MM.1S (cell line): ENCODE data around the gene TFEB.

Experiments
- DNase-seq: peaks from one replicate; pipeline ENCODE4 v3.0.0-alpha.2; 2015
- H2AFZ ChIP-seq: fragments of 300-600 bp; sonication (generic); 2 replicates; pipeline ENCODE4 v1.6.0; 2016; ENCODE audit warnings: antibody characterized with exemption, low read length
- H3F3A ChIP-seq: fragments of 300-600 bp; sonication (generic); 2 replicates; pipeline ENCODE4 v1.6.1; 2016; ENCODE audit warnings: mild to moderate bottlenecking, antibody characterized with exemption, low read length, moderate library complexity, mixed read lengths; ENCODE audit not compliant: insufficient read depth
- H3K27ac ChIP-seq: fragments of 300-600 bp; sonication (generic); 2 replicates; pipeline ENCODE4 v1.5.1; 2016; ENCODE audit warnings: mild to moderate bottlenecking, low read length
- H3K27me3 ChIP-seq: fragments of 300-600 bp; sonication (generic); replicated peaks from 2 replicates; pipeline ENCODE4 v1.6.0; 2016; ENCODE audit warnings: low read length; ENCODE audit not compliant: insufficient read depth
- H3K36me3 ChIP-seq: fragments of 300-600 bp; sonication (generic); replicated peaks from 2 replicates; pipeline ENCODE4 v1.6.1; 2016; ENCODE audit warnings: mild to moderate bottlenecking, low read length, mixed read lengths; ENCODE audit not compliant: insufficient read depth
- H3K4me1 ChIP-seq: fragments of 300-600 bp; sonication (generic); 2 replicates; pipeline ENCODE4 v1.6.1; 2016; ENCODE audit warnings: low read length, mixed read lengths
- H3K4me2 ChIP-seq: fragments of 300-600 bp; sonication (generic); 2 replicates; pipeline ENCODE4 v1.6.0; 2016; ENCODE audit warnings: low read depth, low read length
- H3K4me3 ChIP-seq: fragments of 300-600 bp; sonication (generic); 2 replicates; pipeline ENCODE4 v1.5.1; 2016; ENCODE audit warnings: low read length, mixed read lengths
- H3K79me2 ChIP-seq: fragments of 300-600 bp; sonication (generic); 2 replicates; pipeline ENCODE4 v1.6.1; 2016; ENCODE audit warnings: mixed run types, low read length, mixed read lengths
- H3K9ac ChIP-seq: fragments of 300-600 bp; sonication (generic); 2 replicates; pipeline ENCODE4 v1.6.1; 2016; ENCODE audit warnings: low read length, mixed read lengths
- H3K9me2 ChIP-seq: fragments of 300-600 bp; sonication (generic); replicated peaks from 2 replicates; pipeline ENCODE4 v1.6.1; 2016; ENCODE audit warnings: mild to moderate bottlenecking, low read length, mixed read lengths; ENCODE audit not compliant: insufficient read depth
- H3K9me3 ChIP-seq: fragments of 300-600 bp; sonication (generic); replicated peaks from 2 replicates; pipeline ENCODE4 v1.6.1; 2016; ENCODE audit warnings: mild to moderate bottlenecking, low read length, mixed read lengths; ENCODE audit not compliant: insufficient read depth
- H4K20me1 ChIP-seq: fragments of 300-600 bp; sonication (generic); 2 replicates; pipeline ENCODE4 v1.6.1; 2016; ENCODE audit warnings: mild to moderate bottlenecking, low read length, moderate library complexity, mixed read lengths; ENCODE audit not compliant: insufficient read depth
- EZH2 ChIP-seq: fragments of 300-600 bp; sonication (generic); optimal IDR thresholded peaks from 2 replicates; pipeline ENCODE3; 2017; ENCODE audit warnings: low read depth, mild to moderate bottlenecking, antibody characterized with exemption, low read length, mixed read lengths
- EZH2phosphoT487 ChIP-seq: fragments of 300-600 bp; sonication (generic); IDR thresholded peaks from 2 replicates; pipeline ENCODE4 v1.6.1; 2018; ENCODE audit warnings: antibody characterized with exemption, low read length
- TF ChIP-seq, protein P1 (sequence below): fragments of 300-600 bp; sonication (generic); IDR thresholded peaks from 2 replicates; pipeline ENCODE4 v1.5.1; 2016; ENCODE audit warnings: antibody characterized with exemption, low read length, mixed read lengths

Gene TFEB

DNA sequence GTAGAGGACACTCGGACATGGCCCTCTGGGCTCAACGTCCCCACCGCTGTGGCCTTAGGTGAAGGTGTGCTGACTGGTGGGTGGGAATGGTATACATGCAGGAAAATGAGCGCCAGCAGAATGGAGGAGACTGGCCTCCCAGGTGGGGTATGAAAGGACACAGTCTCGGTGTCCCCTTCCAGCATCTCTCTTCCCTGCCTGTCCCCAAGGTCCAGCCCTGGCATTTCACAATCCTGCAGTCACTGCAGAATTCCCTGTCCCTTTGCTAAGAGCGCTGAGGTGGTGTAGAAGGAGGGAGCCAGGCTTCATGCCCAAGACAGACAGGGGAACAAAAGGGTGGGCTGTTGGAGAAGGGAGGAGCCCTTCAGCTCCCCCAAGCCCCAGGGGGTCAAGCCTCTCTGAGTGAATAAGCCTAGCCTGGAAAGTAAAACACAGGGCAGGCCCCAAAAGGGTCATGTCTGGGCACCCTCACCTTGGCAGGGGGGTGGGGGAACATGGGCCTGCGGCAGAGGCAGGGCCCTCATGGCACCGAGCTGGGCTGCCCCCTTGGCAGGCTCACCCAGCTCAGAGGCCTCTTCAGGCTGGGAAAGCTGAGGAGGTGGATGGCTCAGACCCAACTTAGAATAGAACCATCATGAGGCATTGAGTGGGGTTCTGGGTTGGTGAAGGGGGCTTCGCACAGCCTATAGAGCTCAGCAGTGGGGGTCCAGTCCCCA, 23.9 kb downstream of the TFEB start:
- H3K27me3 ChIP-seq = no peaks in the 10 kb centered on the region
- no peak overlapping the region for H3K27ac ChIP-seq

DNA sequence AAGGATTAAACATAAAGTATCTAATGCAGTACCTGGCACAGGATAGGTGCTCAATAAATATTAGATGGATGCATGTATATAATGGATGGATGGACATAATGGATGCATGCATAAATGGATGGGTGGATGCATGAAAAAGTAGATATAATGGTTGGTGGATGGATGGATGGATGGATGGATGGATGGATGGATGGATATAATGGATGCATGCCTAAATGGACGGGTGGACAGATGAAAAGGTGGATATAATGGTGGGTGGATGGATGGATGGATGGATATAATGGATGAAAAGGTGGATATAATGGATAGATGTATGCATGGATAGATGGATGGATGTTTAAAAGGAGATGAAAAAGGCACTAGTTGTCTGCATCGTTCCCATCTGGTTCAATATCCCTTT, 26.0 kb downstream of the TFEB start:
- Histone ChIP-seq H3K27ac (no peak overlapping the region), H2AFZ (no peak overlapping the region), H3K9ac (no peak overlapping the region), H3F3A (no peaks in the 10 kb centered on the region), H3K79me2 (no peaks in the 10 kb centered on the region), H3K9me2 (no peaks in the 10 kb centered on the region), H3K4me2 (no peak overlapping the region), H3K9me3 (no peaks in the 10 kb centered on the region), H4K20me1 (no peaks in the 10 kb centered on the region), H3K4me1 (peaks cover 12% of the 10 kb centered on the region), H3K36me3 (no peaks in the 10 kb centered on the region), H3K4me3 (no peak overlapping the region), H3K27me3 (no peaks in the 10 kb centered on the region)
- DNase-seq = no peak
- TF ChIP-seq EZH2 = no peak
- TF ChIP-seq, protein P1, sequence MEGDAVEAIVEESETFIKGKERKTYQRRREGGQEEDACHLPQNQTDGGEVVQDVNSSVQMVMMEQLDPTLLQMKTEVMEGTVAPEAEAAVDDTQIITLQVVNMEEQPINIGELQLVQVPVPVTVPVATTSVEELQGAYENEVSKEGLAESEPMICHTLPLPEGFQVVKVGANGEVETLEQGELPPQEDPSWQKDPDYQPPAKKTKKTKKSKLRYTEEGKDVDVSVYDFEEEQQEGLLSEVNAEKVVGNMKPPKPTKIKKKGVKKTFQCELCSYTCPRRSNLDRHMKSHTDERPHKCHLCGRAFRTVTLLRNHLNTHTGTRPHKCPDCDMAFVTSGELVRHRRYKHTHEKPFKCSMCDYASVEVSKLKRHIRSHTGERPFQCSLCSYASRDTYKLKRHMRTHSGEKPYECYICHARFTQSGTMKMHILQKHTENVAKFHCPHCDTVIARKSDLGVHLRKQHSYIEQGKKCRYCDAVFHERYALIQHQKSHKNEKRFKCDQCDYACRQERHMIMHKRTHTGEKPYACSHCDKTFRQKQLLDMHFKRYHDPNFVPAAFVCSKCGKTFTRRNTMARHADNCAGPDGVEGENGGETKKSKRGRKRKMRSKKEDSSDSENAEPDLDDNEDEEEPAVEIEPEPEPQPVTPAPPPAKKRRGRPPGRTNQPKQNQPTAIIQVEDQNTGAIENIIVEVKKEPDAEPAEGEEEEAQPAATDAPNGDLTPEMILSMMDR = no peak
- TF ChIP-seq EZH2phosphoT487 = no peak

More for the DNA sequence above, 23.9 kb downstream of the TFEB start:
- Histone ChIP-seq H3K9me3 (no peaks in the 10 kb centered on the region), H4K20me1 (no peaks in the 10 kb centered on the region), H3K79me2 (no peaks in the 10 kb centered on the region), H3K36me3 (no peaks in the 10 kb centered on the region), H2AFZ (no peak overlapping the region), H3K9me2 (no peaks in the 10 kb centered on the region), H3K9ac (no peak overlapping the region), H3F3A (no peaks in the 10 kb centered on the region), H3K4me1 (peaks cover 9% of the 10 kb centered on the region), H3K4me3 (no peak overlapping the region), H3K4me2 (no peak overlapping the region)
- TF ChIP-seq, protein P1 = no peak
- TF ChIP-seq EZH2 (no peak), EZH2phosphoT487 (no peak)
- DNase-seq = no peak

DNA sequence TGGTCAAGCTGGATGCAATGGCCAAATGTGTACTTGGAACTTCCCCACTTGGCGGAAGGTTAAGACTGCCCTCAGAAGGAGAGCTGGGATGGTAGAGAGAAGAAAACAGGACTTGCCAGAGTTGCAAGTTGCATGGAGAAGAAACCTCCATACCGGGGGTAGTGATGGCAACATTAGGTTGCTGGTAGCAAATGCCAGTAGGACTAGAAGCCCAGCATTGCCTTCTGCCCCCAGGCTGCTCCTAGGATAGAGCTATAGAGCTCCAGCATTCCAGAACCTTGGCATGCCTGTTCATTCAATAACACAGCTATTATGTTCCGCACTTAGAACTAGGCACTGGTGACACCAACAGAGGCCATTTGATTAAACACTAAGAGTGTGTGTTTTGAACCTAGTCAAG, 26.6 kb downstream of the TFEB start:
- no peak overlapping the region for H3K27ac ChIP-seq
- no peaks in the 10 kb centered on the region for H3F3A ChIP-seq
- H2AFZ ChIP-seq = no peak overlapping the region
- H3K79me2 ChIP-seq = no peaks in the 10 kb centered on the region
- no peak for DNase-seq
- H3K27me3 ChIP-seq = no peaks in the 10 kb centered on the region
- TF ChIP-seq, protein P1 = no peak
- no peak for TF ChIP-seq EZH2
- no peak for TF ChIP-seq EZH2phosphoT487
- no peaks in the 10 kb centered on the region for H3K36me3 ChIP-seq
- no peaks in the 10 kb centered on the region for H3K9me3 ChIP-seq
- no peaks in the 10 kb centered on the region for H3K9me2 ChIP-seq
- H3K9ac ChIP-seq = no peak overlapping the region
- no peaks in the 10 kb centered on the region for H4K20me1 ChIP-seq
- H3K4me1 ChIP-seq = peaks cover 12% of the 10 kb centered on the region
- H3K4me3 ChIP-seq = no peak overlapping the region
- no peak overlapping the region for H3K4me2 ChIP-seq
